C4-2B (cell line): ENCODE results near the gene FNDC3A.

Experiments used
- ZFX ChIP-seq: fragments of 450-650 bp; IDR thresholded peaks from 2 replicates; pipeline ENCODE4 v1.6.1; 2017
- TF ChIP-seq, protein P1 (sequence below): fragments of 450-650 bp; conservative IDR thresholded peaks from 2 replicates; pipeline ENCODE4 v1.5.1; 2017; ENCODE audit warnings: mild to moderate bottlenecking

DNA sequence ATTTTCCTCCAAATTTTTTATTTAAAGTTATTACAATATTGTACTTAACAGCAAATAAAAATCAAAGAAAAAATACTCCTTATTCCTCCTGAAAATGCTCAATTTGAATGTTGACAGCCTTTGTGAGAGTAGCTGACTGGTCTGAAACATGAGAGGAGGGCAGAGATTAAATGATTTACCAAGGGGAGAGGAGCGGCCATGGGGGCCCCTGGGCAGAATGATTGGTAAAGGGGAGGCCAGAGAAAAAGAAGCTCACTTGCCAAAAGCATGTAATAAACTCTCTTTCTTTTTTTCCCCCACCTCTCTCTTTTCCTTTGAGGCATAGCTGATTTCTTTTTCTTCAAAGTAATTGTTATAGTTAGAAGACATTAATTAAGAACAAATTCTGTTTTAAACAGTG lies 30.1 kb upstream of the FNDC3A start:
- TF ChIP-seq, protein P1, sequence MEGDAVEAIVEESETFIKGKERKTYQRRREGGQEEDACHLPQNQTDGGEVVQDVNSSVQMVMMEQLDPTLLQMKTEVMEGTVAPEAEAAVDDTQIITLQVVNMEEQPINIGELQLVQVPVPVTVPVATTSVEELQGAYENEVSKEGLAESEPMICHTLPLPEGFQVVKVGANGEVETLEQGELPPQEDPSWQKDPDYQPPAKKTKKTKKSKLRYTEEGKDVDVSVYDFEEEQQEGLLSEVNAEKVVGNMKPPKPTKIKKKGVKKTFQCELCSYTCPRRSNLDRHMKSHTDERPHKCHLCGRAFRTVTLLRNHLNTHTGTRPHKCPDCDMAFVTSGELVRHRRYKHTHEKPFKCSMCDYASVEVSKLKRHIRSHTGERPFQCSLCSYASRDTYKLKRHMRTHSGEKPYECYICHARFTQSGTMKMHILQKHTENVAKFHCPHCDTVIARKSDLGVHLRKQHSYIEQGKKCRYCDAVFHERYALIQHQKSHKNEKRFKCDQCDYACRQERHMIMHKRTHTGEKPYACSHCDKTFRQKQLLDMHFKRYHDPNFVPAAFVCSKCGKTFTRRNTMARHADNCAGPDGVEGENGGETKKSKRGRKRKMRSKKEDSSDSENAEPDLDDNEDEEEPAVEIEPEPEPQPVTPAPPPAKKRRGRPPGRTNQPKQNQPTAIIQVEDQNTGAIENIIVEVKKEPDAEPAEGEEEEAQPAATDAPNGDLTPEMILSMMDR = no peak
- TF ChIP-seq ZFX = no peak
